Right lobe of liver (tissue), 6 donors: ENCODE measurements around the gene C10orf67. TPM values are rescaled to one million over a fixed set of nuclear protein-coding genes. Genes with fewer than 3 reads are reported as not detected.
A peak's percentile ranks its signal among the peaks of the same experiment; 100 is the strongest.
"Not testable (repeated sequence)": the region's sequence is repeated elsewhere in the genome, so short reads cannot be mapped to it uniquely, and the experiment has no call there.

ENCODE experiments used
- ATAC-seq, 4 donors: fragments of 200-7000 bp; cut with Tn5 transposase; one replicate each; pipeline ENCODE4 v1.9.1; 2020; ENCODE audit warnings: mild to moderate bottlenecking in 4 of 4, moderate library complexity in 4 of 4
- DNase-seq, 3 donors: peaks; one replicate each; pipeline ENCODE4 v3.0.0-alpha.2; 2020
- H3K27ac ChIP-seq, 3 donors: fragments of 200-600 bp; one replicate each; pipeline ENCODE4 v1.8.0; 2022
- H3K27me3 ChIP-seq, 2 donors: fragments of 200-600 bp; one replicate each; pipeline ENCODE4 v1.8.0; 2022
- H3K36me3 ChIP-seq, 4 donors: fragments of 200-600 bp; sonication (generic) in 1 of 4; one replicate each; pipeline versions ENCODE4 v1.5.1 to v1.8.0; 2017 to 2022; ENCODE audit warnings: control low read depth in 1 of 4
- H3K4me1 ChIP-seq, 4 donors: fragments of 200-600 bp; sonication (generic) in 1 of 4; one replicate each; pipeline versions ENCODE4 v1.5.1 to v1.8.0; 2017 to 2022; ENCODE audit warnings: control low read depth in 1 of 4
- H3K4me3 ChIP-seq, 3 donors: fragments of 200-600 bp; one replicate each; pipeline ENCODE4 v1.8.0; 2022
- H3K9me3 ChIP-seq, 4 donors: fragments of 200-600 bp; sonication (generic) in 1 of 4; one replicate each; pipeline versions ENCODE4 v1.5.1 to v1.8.0; 2017 to 2022; ENCODE audit warnings: control low read depth in 1 of 4
- POLR2A ChIP-seq: fragments of 450-650 bp; IDR thresholded peaks from one replicate; pipeline ENCODE4 v1.6.1; 2017; ENCODE audit warnings: antibody characterized with exemption, mild to moderate bottlenecking
- WGBS: methylation state at CpG from one replicate; pipeline ENCODE4 v1.1.6; 2018; ENCODE audit warnings: low coverage, low lambda C conversion rate; ENCODE audit not compliant: insufficient coverage; ENCODE audit errors: missing lambda C conversion rate; 5-methylcytosine and 5-hydroxymethylcytosine counted together
- intact Hi-C, 2 donors: fragments of 100-400 bp; cut with DNase I; formaldehyde crosslinking; loops; one replicate each; pipeline versions ENCODE4 v1.11.2 to v1.14.1; 2022
- total RNA-seq, 6 experiments: library from RNA; depleted of rRNA in 2 of 6; stranded (reverse); fragments of >200 nt in 2 of 6; fragmentation: NEBNext Ultra II Directional in 3 of 6; extraction: Animal tissue kit (Norgen Biotek cat#: 25700) in 3 of 6; gene quantifications; one replicate each; pipeline versions ENCODE4 v1.1.0 to v1.2.4, GENCODE V29; 2016 to 2023
- TF ChIP-seq, protein P1 (sequence below), 4 donors: fragments of 200-600 bp in 3 of 4; fragments of 450-650 bp in 1 of 4; IDR thresholded peaks; one replicate each; pipeline versions ENCODE4 v1.5.1 to v1.8.0; 2016 to 2022; ENCODE audit warnings: antibody characterized with exemption in 4 of 4, mild to moderate bottlenecking in 2 of 4
- donor health status: DM: no; HTN: yes; CAD: no.
- donor health status: DM: no; HTN: no; CAD: no.
- donor health status: DM: no; HTN: no; CAD: no.
- donor health status: DM: no; HTN: yes; CAD: no.
- donor health status: DM: no; HTN: yes; CAD: no.

C10orf67 gene
- total RNA-seq, 6 experiments from 2014 or later, result not detected

DNA sequence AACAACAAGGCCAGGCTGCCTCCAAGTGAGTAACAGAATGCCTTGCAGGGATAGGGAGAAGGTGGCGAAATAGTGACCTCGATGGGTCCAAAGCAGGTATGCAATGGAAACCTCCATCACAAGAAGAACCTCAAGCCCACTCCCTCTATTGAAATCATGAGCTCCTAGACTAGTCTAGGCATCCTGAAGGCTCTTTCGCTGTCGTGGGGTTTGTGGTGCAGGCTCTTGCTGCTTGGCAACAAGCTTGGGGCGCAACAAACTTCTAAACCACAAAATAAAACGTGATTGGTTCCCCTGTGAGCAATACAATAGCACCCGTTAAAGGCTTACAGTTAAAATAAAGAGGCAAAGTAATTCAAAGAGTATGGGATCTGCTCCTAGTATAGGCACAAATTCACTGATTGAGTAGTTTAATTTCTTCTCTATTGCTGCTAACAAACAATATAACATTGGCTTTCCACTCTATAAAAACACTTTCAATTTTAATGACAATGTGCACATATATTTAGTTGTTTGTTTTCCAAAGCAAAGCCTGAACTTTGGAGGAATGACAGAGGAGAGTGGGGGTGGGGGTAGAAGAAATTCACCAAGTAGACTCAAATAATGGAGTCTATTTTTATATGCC is 64.1 kb downstream of the C10orf67 start:
- Histone ChIP-seq H3K36me3 (no peaks in the 10 kb centered on the region), H3K27ac (no peak overlapping the region), H3K27me3 (no peaks in the 10 kb centered on the region), H3K4me3 (no peak overlapping the region), H3K4me1 (no peaks in the 10 kb centered on the region), H3K9me3 (no peaks in the 10 kb centered on the region)
- WGBS, result 35% methylated on average over 7 of the region's 7 CpGs
- DNase-seq, result no peak
- no peak for TF ChIP-seq POLR2A
- TF ChIP-seq, protein P1, sequence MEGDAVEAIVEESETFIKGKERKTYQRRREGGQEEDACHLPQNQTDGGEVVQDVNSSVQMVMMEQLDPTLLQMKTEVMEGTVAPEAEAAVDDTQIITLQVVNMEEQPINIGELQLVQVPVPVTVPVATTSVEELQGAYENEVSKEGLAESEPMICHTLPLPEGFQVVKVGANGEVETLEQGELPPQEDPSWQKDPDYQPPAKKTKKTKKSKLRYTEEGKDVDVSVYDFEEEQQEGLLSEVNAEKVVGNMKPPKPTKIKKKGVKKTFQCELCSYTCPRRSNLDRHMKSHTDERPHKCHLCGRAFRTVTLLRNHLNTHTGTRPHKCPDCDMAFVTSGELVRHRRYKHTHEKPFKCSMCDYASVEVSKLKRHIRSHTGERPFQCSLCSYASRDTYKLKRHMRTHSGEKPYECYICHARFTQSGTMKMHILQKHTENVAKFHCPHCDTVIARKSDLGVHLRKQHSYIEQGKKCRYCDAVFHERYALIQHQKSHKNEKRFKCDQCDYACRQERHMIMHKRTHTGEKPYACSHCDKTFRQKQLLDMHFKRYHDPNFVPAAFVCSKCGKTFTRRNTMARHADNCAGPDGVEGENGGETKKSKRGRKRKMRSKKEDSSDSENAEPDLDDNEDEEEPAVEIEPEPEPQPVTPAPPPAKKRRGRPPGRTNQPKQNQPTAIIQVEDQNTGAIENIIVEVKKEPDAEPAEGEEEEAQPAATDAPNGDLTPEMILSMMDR (IDR thresholded peaks at IDR 0.05), result no peak
- intact Hi-C loops, result no loop called here
- no peak for ATAC-seq

DNA sequence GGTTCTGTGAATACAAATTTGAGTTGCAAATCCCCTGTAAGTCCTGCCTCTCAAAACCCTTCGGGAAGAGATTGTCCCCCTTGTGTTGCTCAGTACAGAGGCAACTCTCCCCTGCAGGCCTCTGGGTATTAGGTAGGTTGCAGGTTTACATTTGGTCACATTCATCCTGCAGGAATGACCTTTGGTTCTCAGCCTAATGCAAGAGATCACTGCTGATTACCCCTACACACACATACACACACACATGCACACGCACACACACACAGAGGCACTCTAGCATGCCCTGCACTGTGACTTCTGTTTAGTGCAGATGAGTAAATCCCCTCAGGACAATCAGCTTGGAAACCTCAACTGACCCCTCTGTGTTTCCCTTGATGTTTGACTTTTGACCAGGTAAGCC is 69.2 kb downstream of the C10orf67 start:
- Histone ChIP-seq H3K4me3 (no peak overlapping the region), H3K27me3 (no peaks in the 10 kb centered on the region), H3K27ac (no peak overlapping the region), H3K4me1 (no peaks in the 10 kb centered on the region), H3K36me3 (no peaks in the 10 kb centered on the region), H3K9me3 (no peaks in the 10 kb centered on the region)
- TF ChIP-seq, protein P1 (IDR thresholded peaks at IDR 0.05), result no peak
- no peak for TF ChIP-seq POLR2A
- ATAC-seq, result peak in 2 of 4 donors; percentile 25 to 44
- intact Hi-C loops, result no loop called here
- WGBS, result 46% methylated on average over 2 of the region's 2 CpGs
- no peak for DNase-seq

DNA sequence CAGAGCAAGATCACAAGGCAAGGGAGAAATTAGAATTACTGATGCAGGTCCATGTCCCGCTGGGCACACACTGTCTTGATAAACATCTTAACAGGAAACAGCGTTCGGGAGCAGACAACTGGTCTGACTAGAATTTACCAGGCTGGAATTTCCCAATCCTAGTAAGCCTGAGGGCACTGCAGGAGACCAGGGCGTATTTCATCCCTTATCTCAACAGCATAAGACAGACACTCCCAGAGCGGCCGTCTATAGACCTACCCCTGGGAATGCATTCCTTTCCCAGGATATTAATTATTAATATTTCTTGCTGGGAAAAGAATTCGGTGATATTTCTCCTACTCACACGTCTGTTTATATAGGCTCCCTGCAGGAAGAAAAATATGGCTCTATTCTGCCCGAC is 70.4 kb downstream of the C10orf67 start:
- intact Hi-C loops, H3K27ac ChIP-seq, ATAC-seq, H3K4me1 ChIP-seq, H3K36me3 ChIP-seq, DNase-seq, H3K4me3 ChIP-seq, H3K9me3 ChIP-seq, H3K27me3 ChIP-seq: not testable (repeated sequence)
- 66% methylated on average over 5 of the region's 9 CpGs for WGBS

DNA sequence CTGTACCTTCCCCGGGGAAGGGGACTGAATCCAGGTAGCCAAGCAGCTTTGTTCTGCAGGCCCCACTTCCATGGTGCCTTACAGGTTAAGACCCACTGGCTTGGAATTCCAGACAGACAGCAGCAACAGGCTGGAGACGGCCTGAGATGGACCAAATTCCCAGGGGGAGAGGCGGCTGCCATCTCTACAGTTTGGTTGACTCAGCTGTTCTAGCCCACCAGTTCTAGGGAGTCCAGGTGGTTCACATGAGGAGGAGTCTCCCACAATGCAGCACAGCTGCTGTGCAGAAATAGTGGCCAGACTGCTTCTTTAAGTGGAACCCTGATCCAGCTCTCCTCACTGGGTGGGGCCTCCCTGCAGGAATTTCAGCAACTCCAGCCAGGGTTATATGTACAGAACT is 74.1 kb downstream of the C10orf67 start:
- intact Hi-C loops, result no loop called here
- 100% methylated on average over 1 of the region's 3 CpGs for WGBS
- ATAC-seq (no peak), DNase-seq (no peak)
- H3K4me1 ChIP-seq, result no peaks in the 10 kb centered on the region
- no peaks in the 10 kb centered on the region for H3K36me3 ChIP-seq
- H3K27ac ChIP-seq, result no peak overlapping the region
- TF ChIP-seq, protein P1 (IDR thresholded peaks at IDR 0.05), result no peak
- no peak for TF ChIP-seq POLR2A
- no peaks in the 10 kb centered on the region for H3K27me3 ChIP-seq
- no peaks in the 10 kb centered on the region for H3K9me3 ChIP-seq
- H3K4me3 ChIP-seq, result no peak overlapping the region

DNA sequence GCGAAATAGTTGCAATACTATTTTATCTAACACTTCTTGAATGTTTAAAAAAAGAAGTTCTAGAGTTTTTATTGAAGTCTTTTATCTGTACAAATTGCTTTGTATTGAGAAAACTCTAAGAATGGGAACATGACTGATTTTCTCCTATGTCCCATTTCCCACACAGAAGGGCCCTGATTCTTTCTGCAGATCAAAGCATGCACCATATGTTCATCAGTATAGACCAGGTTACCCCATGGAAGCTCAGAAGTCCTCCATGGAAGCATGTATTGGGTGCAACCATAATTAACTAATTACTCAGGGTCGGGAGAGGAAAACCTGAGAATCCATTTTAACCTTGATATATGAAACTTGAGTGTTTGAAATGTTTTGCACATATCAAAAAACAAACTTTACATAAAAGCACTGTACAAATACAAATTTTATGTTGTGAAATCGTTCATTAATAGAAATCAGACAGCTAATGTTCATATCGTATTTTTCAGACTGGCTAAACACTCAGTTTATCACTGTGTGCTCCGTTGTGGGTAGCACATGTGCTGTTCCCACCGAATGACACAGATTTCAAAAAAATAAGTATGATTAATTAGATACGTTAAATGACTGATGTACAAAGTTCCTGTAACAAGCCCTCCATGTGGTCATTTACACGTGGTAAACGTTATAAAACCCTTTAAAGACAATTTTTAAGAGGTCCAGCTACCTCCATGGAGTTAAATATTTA is 81.0 kb downstream of the C10orf67 start:
- Histone ChIP-seq H3K4me1 (no peaks in the 10 kb centered on the region), H3K27me3 (no peaks in the 10 kb centered on the region), H3K36me3 (no peaks in the 10 kb centered on the region), H3K27ac (no peak overlapping the region), H3K4me3 (no peak overlapping the region), H3K9me3 (no peaks in the 10 kb centered on the region)
- DNase-seq (no peak), ATAC-seq (no peak)
- intact Hi-C loops, result no loop called here
- WGBS, result 60% methylated on average over 9 of the region's 9 CpGs
- no peak for TF ChIP-seq POLR2A
